H1 (cell line): ENCODE data around the gene NF1. TPM values are rescaled to one million over a fixed set of nuclear protein-coding genes. Genes with fewer than 3 reads are reported as not detected.

Source experiments
- CTCF ChIA-PET: fragments of 300-600 bp; sonication (Branson Sonifier 250); formaldehyde crosslinking; loops from one replicate; lab custom pipeline; 2021; ENCODE audit not compliant: partially characterized antibody; lab: Charles Lee
- POLR2A ChIA-PET: fragments of 300-600 bp; sonication (Branson Sonifier 250); formaldehyde crosslinking; loops from one replicate; lab custom pipeline; 2021; ENCODE audit warnings: inconsistent platforms; ENCODE audit not compliant: partially characterized antibody; lab: Charles Lee
- DNase-seq, 2 experiments: peaks; one replicate each; pipeline versions ENCODE4 v3.0.0 to v3.0.0-alpha.2; 2010 to 2022; ENCODE audit warnings: low spot score in 2 of 2, low read depth in 1 of 2, mixed read lengths in 1 of 2
- FAIRE-seq: peaks from 2 replicates; lab custom pipeline; 2011; peaks lifted over from hg19 to GRCh38; lab: Jason Lieb, UNC
- H2AFZ ChIP-seq: 2 replicates; pipeline ENCODE4 v1.8.1; 2012; ENCODE audit warnings: low read length, inconsistent platforms
- H2AK5ac ChIP-seq: 2 replicates; pipeline ENCODE4 v1.6.1; 2013; ENCODE audit warnings: low read depth, low read length
- H2BK120ac ChIP-seq: replicated peaks from 2 replicates; pipeline ENCODE3; 2013; ENCODE audit warnings: low read depth, low read length, inconsistent platforms
- H2BK12ac ChIP-seq: 2 replicates; pipeline ENCODE4 v1.6.1; 2013; ENCODE audit warnings: low read depth, low read length
- H2BK15ac ChIP-seq: 2 replicates; pipeline ENCODE4 v1.6.1; 2013; ENCODE audit warnings: low read length
- H2BK20ac ChIP-seq: 2 replicates; pipeline ENCODE4 v1.6.1; 2013; ENCODE audit warnings: low read length
- H2BK5ac ChIP-seq: 2 replicates; pipeline ENCODE4 v1.6.1; 2013; ENCODE audit warnings: low read depth, low read length
- H3K14ac ChIP-seq: 2 replicates; pipeline ENCODE4 v1.6.1; 2013; ENCODE audit warnings: inconsistent platforms; ENCODE audit not compliant: insufficient read length
- H3K18ac ChIP-seq: 2 replicates; pipeline ENCODE4 v1.6.1; 2013; ENCODE audit warnings: low read length; ENCODE audit errors: extremely low read depth
- H3K23ac ChIP-seq: 2 replicates; pipeline ENCODE4 v1.6.1; 2013; ENCODE audit warnings: inconsistent platforms; ENCODE audit not compliant: insufficient read length
- H3K23me2 ChIP-seq: 2 replicates; pipeline ENCODE4 v1.6.1; 2013; ENCODE audit warnings: low read depth, low read length
- H3K27ac ChIP-seq: 2 replicates; pipeline ENCODE4 v1.6.1; 2011; ENCODE audit warnings: low read depth, low read length, inconsistent platforms
- H3K27me3 ChIP-seq, 4 experiments: replicated peaks in 1 of 4; 1 replicate in 1 of 4; 2 replicates in 3 of 4; pipeline versions ENCODE4 v1.6.1 to v1.8.1; 2011 to 2013; ENCODE audit warnings: low read length in 3 of 4, mild to moderate bottlenecking in 3 of 4, inconsistent platforms in 2 of 4, mixed read lengths in 2 of 4, moderate library complexity in 1 of 4; ENCODE audit not compliant: control insufficient read depth in 3 of 4, insufficient read depth in 3 of 4; ENCODE audit errors: extremely low read depth in 1 of 4
- H3K36me3 ChIP-seq, 4 experiments: 2 replicates each; pipeline versions ENCODE4 v1.6.1 to v1.8.1; 2011 to 2013; ENCODE audit warnings: mild to moderate bottlenecking in 4 of 4, low read length in 3 of 4, moderate library complexity in 2 of 4, control low read depth in 1 of 4, inconsistent platforms in 1 of 4; ENCODE audit not compliant: insufficient read depth in 4 of 4, control insufficient read depth in 2 of 4
- H3K4ac ChIP-seq: replicated peaks from 2 replicates; pipeline ENCODE3; 2013; ENCODE audit warnings: low read length, low read depth, mixed read lengths, inconsistent platforms; ENCODE audit not compliant: insufficient read length
- H3K4me1 ChIP-seq, 4 experiments: replicated peaks in 1 of 4; 1 replicate in 1 of 4; 2 replicates in 3 of 4; pipeline versions ENCODE4 v1.6.1 to v1.8.1; 2011 to 2013; ENCODE audit warnings: low read length in 3 of 4, inconsistent platforms in 2 of 4, mixed read lengths in 1 of 4; ENCODE audit not compliant: insufficient read depth in 4 of 4, control insufficient read depth in 3 of 4
- H3K4me2 ChIP-seq, 2 experiments: 2 replicates each; pipeline versions ENCODE4 v1.6.1 to v1.8.1; 2011 to 2013; ENCODE audit warnings: low read depth in 2 of 2, low read length in 2 of 2, control low read depth in 1 of 2, inconsistent platforms in 1 of 2, mild to moderate bottlenecking in 1 of 2; ENCODE audit not compliant: insufficient read depth in 1 of 2
- H3K4me3 ChIP-seq, 4 experiments: fragments of 200-600, 300-600 bp in 1 of 4; sonication (generic), shearing (Covaris generic), sonication (Bioruptor Twin) in 1 of 4; 2 replicates each; pipeline versions ENCODE4 v1.5.1 to v1.8.1; 2011 to 2016; ENCODE audit warnings: low read length in 4 of 4, low read depth in 3 of 4, control low read depth in 2 of 4, inconsistent platforms in 2 of 4, mild to moderate bottlenecking in 2 of 4, mixed read lengths in 1 of 4, moderate library complexity in 1 of 4; ENCODE audit not compliant: insufficient read depth in 2 of 4; ENCODE audit errors: extremely low read depth in 1 of 4
- H3K56ac ChIP-seq: replicated peaks from 2 replicates; pipeline ENCODE3; 2013; ENCODE audit warnings: low read depth, mild to moderate bottlenecking, mixed read lengths, low read length, inconsistent platforms; ENCODE audit not compliant: insufficient read length
- H3K79me1 ChIP-seq: 2 replicates; pipeline ENCODE4 v1.6.1; 2013; ENCODE audit warnings: low read depth, low read length, control low read depth
- H3K79me2 ChIP-seq, 2 experiments: 2 replicates each; pipeline versions ENCODE4 v1.6.1 to v1.8.1; 2012 to 2013; ENCODE audit warnings: low read length in 2 of 2, mild to moderate bottlenecking in 2 of 2, inconsistent platforms in 1 of 2; ENCODE audit not compliant: insufficient read depth in 2 of 2, control insufficient read depth in 1 of 2
- H3K9ac ChIP-seq, 4 experiments: replicated peaks in 1 of 4; 1 replicate in 1 of 4; 2 replicates in 3 of 4; pipeline versions ENCODE4 v1.6.1 to v1.8.1; 2011 to 2013; ENCODE audit warnings: low read depth in 3 of 4, low read length in 3 of 4, control low read depth in 2 of 4, mild to moderate bottlenecking in 2 of 4, moderate library complexity in 2 of 4, inconsistent platforms in 1 of 4; ENCODE audit errors: extremely low read depth in 1 of 4
- H3K9me3 ChIP-seq, 2 experiments: 2 replicates each; pipeline versions ENCODE4 v1.6.1 to v1.8.1; 2012 to 2013; ENCODE audit warnings: mild to moderate bottlenecking in 2 of 2, moderate library complexity in 2 of 2, control low read depth in 1 of 2, inconsistent platforms in 1 of 2, low read depth in 1 of 2, low read length in 1 of 2, mixed read lengths in 1 of 2; ENCODE audit not compliant: insufficient read depth in 2 of 2
- H4K20me1 ChIP-seq, 2 experiments: replicated peaks in 1 of 2; 2 replicates each; pipeline versions ENCODE3 to v1.8.1; 2011 to 2013; ENCODE audit warnings: inconsistent platforms in 2 of 2, low read length in 2 of 2, mild to moderate bottlenecking in 1 of 2; ENCODE audit not compliant: insufficient read depth in 2 of 2, control insufficient read depth in 1 of 2
- H4K5ac ChIP-seq: 2 replicates; pipeline ENCODE4 v1.6.1; 2013; ENCODE audit warnings: low read length, low read depth, mixed read lengths, inconsistent platforms; ENCODE audit not compliant: insufficient read length
- H4K8ac ChIP-seq: 2 replicates; pipeline ENCODE4 v1.8.0; 2013; ENCODE audit warnings: mild to moderate bottlenecking, moderate library complexity, low read length, inconsistent platforms; ENCODE audit not compliant: insufficient read depth; ENCODE audit errors: extremely low read depth
- H4K91ac ChIP-seq: replicated peaks from 2 replicates; pipeline ENCODE3; 2013; ENCODE audit warnings: low read length, mixed read lengths, inconsistent platforms; ENCODE audit not compliant: insufficient read length
- CBX5 ChIP-seq: fragments of 300-800, 300-1000 bp; sonication (generic); IDR thresholded peaks from 2 replicates; pipeline ENCODE4 v1.7.1; 2016; ENCODE audit warnings: antibody characterized with exemption, low read length, low read depth
- CBX8 ChIP-seq: fragments of 300-800, 300-1000 bp; sonication (generic); IDR thresholded peaks from 2 replicates; pipeline ENCODE4 v1.7.1; 2016; ENCODE audit warnings: low read depth, low read length, borderline replicate concordance
- KDM1A ChIP-seq: fragments of 200-600, 300-600 bp; sonication (generic); IDR thresholded peaks from 2 replicates; pipeline ENCODE4 v1.7.1; 2016; ENCODE audit warnings: mild to moderate bottlenecking, low read length, borderline replicate concordance
- PHF8 ChIP-seq: fragments of 200-600 bp; sonication (generic); conservative IDR thresholded peaks from 2 replicates; pipeline ENCODE4 v1.7.1; 2012; ENCODE audit warnings: low read depth, mild to moderate bottlenecking, inconsistent platforms, low read length, moderate library complexity
- RAD21 ChIP-seq, 2 experiments: IDR thresholded peaks in 1 of 2; conservative IDR thresholded peaks in 1 of 2; 2 replicates each; pipeline ENCODE4 v1.6.1; 2011; ENCODE audit warnings: low read depth in 2 of 2, low read length in 2 of 2, improper control_type of control experiment in 1 of 2, inconsistent platforms in 1 of 2, mild to moderate bottlenecking in 1 of 2, moderate library complexity in 1 of 2
- RNF2 ChIP-seq: fragments of 200-900, 300-1000 bp; sonication (generic); IDR thresholded peaks from 2 replicates; pipeline ENCODE4 v1.7.1; 2016; ENCODE audit warnings: borderline replicate concordance, low read depth, mild to moderate bottlenecking, antibody characterized with exemption, low read length; ENCODE audit not compliant: poor library complexity, severe bottlenecking; ENCODE audit errors: missing control alignments
- SUZ12 ChIP-seq: fragments of 200-600 bp; sonication (generic); IDR thresholded peaks from 2 replicates; pipeline ENCODE4 v1.6.1; 2012; ENCODE audit warnings: mild to moderate bottlenecking, inconsistent platforms, low read length, moderate library complexity, mixed read lengths
- TCF12 ChIP-seq: IDR thresholded peaks from 2 replicates; pipeline ENCODE4 v1.6.1; 2011; ENCODE audit warnings: low read depth, mild to moderate bottlenecking, low read length
- WGBS, 2 experiments: shearing (Covaris generic) in 1 of 2; methylation state at CpG; one replicate each; pipeline versions ENCODE4 v1.1.6 to v1.1.7; 2013 to 2015; ENCODE audit warnings: low lambda C conversion rate in 2 of 2, mixed read lengths in 2 of 2, inconsistent platforms in 1 of 2, low coverage in 1 of 2, missing lambda C conversion rate in 1 of 2; ENCODE audit not compliant: insufficient replicate concordance in 2 of 2, insufficient coverage in 1 of 2, insufficient read length in 1 of 2; ENCODE audit errors: extremely low coverage in 1 of 2, missing lambda C conversion rate in 1 of 2; 5-methylcytosine and 5-hydroxymethylcytosine counted together
- polyA plus RNA-seq, 7 experiments: library from polyadenylated mRNA; depleted of rRNA in 3 of 7; stranded (reverse) in 5 of 7; unstranded in 2 of 7; fragments of >200 nt in 5 of 7; fragments of 200-250 nt in 2 of 7; gene quantifications; 1 replicate in 5 of 7; 2 replicates in 1 of 7; 4 replicates in 1 of 7; pipeline versions ENCODE4 v1.2.1 to v1.2.3, GENCODE V29; 2011 to 2013; ENCODE audit warnings: missing spikeins in 2 of 7, mixed read lengths in 2 of 7
- total RNA-seq: library from RNA; stranded (reverse); fragmentation: NEBNext Ultra II Directional; extraction: Animal tissue kit (Norgen Biotek cat#: 25700); gene quantifications from 2 replicates; pipeline ENCODE4 v1.2.1, GENCODE V29; 2021

NF1 gene
- total and polyA plus RNA-seq, 2 of the 8 experiments (the other 6 are each of a cell fraction or from before 2014, with no cell fraction given): 19.3 to 29.6 TPM

GRCh38 chr17:31281061-31281460, 186.3 kb downstream of the NF1 start:
- H3K23ac ChIP-seq: no peak overlapping the region
- H2BK120ac ChIP-seq: no peak overlapping the region
- H3K4ac ChIP-seq: no peak overlapping the region
- ChIA-PET CTCF (interaction anchor here (1.0 to 1.2 kb wide), 2 partner anchors 11 to 15 kb away, joined by 4 to 5 read pairs; no protein-coding TSS in a partner anchor), POLR2A (interaction anchor here (0.7 kb wide), 1 partner anchor 15 kb away, joined by 3 read pairs; no protein-coding TSS in a partner anchor)
- H2AK5ac ChIP-seq: no peak overlapping the region
- no peaks in the 10 kb centered on the region for H4K20me1 ChIP-seq
- no peak overlapping the region for H2BK20ac ChIP-seq
- H3K9ac ChIP-seq: no peak overlapping the region
- no peak overlapping the region for H3K27ac ChIP-seq
- no peaks in the 10 kb centered on the region for H3K23me2 ChIP-seq
- no peak overlapping the region for H4K91ac ChIP-seq
- H3K9me3 ChIP-seq: no peaks in the 10 kb centered on the region
- DNase-seq: no peak
- H3K56ac ChIP-seq: no peak overlapping the region
- no peak overlapping the region for H2BK15ac ChIP-seq
- H3K79me2 ChIP-seq: no peaks in the 10 kb centered on the region
- no peak overlapping the region for H3K18ac ChIP-seq
- TF ChIP-seq RAD21 (IDR thresholded peaks at IDR 0.05 in 1 of 2, conservative IDR thresholded peaks at IDR 0.05 in 1 of 2; ENCODE audit: low read depth in 2 of 2, low read length in 2 of 2) (no peak), KDM1A (no peak), PHF8 (no peak), SUZ12 (no peak), CBX5 (no peak), TCF12 (no peak), RNF2 (no peak), CBX8 (no peak)
- no peak overlapping the region for H3K14ac ChIP-seq
- 95% methylated on average over 2 of the region's 2 CpGs; no CpG with 5 or more reads in 1 of the 2 experiments for WGBS, 2 experiments
- no peak overlapping the region for H2BK12ac ChIP-seq
- H2AFZ ChIP-seq: no peak overlapping the region
- H4K8ac ChIP-seq: no peak overlapping the region
- no peaks in the 10 kb centered on the region for H3K27me3 ChIP-seq
- H4K5ac ChIP-seq: no peak overlapping the region
- H3K79me1 ChIP-seq: no peaks in the 10 kb centered on the region
- H3K36me3 ChIP-seq: 0 out of 8 replicates have a peak, but pooled peaks cover 0 to 6% (median 1%) of the 10 kb centered on the region in 4 experiments
- H3K4me2 ChIP-seq: no peak overlapping the region
- FAIRE-seq: no peak
- no peak overlapping the region for H2BK5ac ChIP-seq
- no peak overlapping the region for H3K4me3 ChIP-seq
- peaks cover 0 to 4% (median 3%) of the 10 kb centered on the region in 4 experiments; a peak in 1 of 7 replicates for H3K4me1 ChIP-seq
